Suppressor macrophage treated with lipopolysaccharide for 1 hour (primary cell): Measurements from ENCODE around the gene ZBTB42.
A peak's percentile ranks its signal among the peaks of the same experiment; 100 is the strongest.
"Not testable (repeated sequence)": the region's sequence is repeated elsewhere in the genome, so short reads cannot be mapped to it uniquely, and the experiment has no call there.

Experiments
- DNase-seq, 3 donors: peaks; one replicate each; pipeline ENCODE4 v3.0.0-alpha.2; 2020 to 2022

The ZBTB42 gene

GRCh38 chr14:104816616-104816884 is 15.6 kb downstream of the ZBTB42 start:
- no peak for DNase-seq

GRCh38 chr14:104817930-104818713 is 17.2 kb downstream of the ZBTB42 start:
- peak in 1 of 3 donors; percentile 32 for DNase-seq

DNA sequence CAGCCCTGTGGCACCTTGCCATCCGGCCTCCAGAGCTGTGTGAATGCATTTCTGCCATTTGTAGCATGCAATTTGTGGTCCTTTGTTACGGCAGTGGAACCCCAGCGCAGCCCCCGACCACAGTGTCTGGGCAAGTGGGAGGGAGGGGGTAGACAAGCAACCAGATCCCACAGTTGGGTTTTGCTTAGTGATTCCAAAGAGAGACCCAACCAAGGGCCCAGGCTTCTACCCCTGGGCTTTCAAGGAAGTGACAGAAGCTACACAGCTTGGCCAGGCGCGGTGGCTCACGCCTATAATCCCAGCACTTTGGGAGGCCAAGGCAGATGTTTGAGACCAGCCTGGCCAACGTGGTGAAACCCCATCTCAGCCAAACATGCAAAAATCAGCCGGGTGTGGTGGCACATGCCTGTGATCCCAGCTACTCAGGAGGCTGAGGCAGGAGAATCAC is 17.8 kb downstream of the ZBTB42 start:
- DNase-seq: no peak

- no peak for DNase-seq
Observed at GRCh38 chr14:104819361-104819781, 18.5 kb downstream of the ZBTB42 start.

DNA sequence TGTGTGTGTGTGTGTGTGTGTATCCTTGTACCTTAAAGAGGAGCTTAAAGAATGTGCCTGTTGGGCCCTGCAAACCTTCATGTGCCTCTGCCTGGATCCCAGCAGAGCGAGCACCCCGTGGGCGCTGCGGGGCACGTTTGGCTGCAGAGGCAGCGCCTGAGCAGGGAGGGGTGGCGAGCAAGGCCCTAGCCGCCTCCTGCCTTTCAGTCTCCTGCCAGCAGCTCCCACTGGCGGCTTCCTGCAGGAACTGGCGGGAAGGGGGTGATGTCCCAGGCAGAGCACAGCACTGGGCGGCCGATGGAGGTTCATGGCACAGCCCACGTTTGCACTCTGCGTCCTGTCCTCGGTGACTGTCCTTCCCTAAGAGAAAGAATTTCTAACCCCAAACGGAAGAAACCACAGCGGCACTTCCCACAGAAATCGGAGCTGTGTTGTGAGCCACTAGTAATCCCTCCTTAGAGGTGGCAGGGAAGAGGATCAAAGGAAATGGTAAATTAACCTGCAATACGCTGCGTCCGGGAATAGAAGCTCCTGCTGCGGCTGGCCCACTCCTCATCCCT is 19.8 kb downstream of the ZBTB42 start:
- no peak for DNase-seq

DNA sequence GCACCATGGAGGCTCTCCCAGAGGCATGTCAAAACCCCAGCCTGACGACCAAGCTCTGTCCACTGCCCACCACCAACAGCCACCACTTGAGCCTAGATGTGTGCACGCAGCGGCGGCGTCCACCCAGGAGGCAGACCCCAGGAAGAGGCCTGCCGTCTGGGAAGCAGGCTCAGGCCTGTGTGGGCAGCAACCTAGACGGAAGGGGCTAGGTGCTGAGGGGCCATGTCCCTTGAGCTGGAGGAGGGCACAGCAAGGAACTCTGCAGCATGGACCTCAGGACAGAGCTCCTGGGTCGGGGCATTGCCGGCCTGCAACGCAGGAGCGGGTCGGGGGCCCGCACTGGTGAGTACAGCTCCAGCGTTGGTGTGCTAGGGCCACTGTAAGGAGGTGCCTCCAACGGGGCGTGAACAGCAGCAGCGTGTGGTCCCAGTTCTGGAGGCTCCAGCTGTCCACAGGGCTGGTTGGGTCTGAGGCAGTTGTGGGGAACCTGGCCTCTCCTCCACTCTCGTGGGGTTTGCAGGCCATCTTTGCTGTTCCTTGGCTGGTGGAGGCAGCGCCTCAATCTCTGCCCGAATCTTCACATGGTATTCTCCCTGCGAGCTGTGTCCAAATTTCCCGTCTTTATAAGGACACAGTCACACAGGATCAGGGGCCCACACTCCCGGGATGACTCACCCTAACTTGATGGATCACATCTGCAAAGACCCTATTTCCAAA is 20.5 kb downstream of the ZBTB42 start:
- no peak for DNase-seq

- no peak for DNase-seq
Observed at GRCh38 chr14:104821971-104822608, 21.2 kb downstream of the ZBTB42 start.

DNA sequence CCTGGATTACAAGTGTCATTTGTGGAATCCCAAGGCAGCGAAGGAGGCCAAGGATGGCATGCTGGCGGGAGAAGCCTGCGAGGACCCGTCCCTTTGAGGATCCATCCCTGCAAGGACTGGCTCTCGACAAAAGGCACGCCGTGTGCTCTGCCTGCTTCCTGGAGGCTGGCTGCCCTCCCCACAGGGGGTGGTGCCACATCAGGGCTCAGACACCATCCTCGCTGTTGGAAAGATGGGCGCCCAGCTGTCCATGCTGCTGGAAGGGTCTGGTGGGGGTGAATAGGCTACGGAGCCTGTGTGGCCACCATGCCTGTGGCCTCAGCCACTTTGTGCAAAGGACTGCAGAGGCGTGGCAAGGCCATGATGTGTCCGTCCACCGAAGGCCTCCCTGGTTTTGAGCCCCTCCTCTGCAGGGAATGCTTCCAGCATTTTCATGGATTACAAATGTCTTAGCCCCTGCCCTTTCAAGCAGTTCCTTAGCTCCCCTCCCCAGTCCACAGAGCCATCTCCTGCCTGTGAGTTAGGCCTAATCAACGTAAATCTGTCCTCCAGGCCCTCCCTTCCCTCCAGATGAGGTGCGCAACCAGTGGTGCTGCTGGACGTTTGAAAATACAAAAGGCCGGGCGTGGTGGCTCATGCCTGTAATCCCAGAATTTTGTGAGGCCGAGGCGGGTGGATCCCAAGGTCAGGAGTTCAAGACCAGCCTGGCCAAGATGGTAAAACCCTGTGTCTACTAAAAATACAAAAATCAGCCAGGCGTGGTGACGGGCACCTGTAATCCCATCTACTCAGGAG is 22.1 kb downstream of the ZBTB42 start:
- DNase-seq: no peak

GRCh38 chr14:104824353-104824997 is 23.6 kb downstream of the ZBTB42 start:
- DNase-seq: no peak

- DNase-seq: peak; percentile 88 to 97 (median 96)
Observed at GRCh38 chr14:104826189-104826860, 25.4 kb downstream of the ZBTB42 start.

DNA sequence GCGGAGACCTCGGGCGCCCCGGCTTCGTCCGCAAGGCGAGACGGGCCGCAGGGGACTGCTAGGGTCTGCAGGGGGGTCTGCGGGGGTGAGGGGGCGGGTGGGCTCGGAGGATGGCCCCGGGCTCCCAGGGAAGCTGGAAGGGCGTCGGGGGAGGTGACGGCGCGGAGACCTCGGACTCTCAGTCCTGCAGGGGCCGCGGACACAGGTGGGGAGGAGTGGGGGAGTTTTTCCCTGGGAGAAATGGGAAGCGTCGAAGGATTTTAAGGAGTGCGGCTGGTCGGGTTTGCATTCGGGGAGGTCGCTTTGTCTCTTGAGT is 25.9 kb downstream of the ZBTB42 start:
- no peak for DNase-seq

DNA sequence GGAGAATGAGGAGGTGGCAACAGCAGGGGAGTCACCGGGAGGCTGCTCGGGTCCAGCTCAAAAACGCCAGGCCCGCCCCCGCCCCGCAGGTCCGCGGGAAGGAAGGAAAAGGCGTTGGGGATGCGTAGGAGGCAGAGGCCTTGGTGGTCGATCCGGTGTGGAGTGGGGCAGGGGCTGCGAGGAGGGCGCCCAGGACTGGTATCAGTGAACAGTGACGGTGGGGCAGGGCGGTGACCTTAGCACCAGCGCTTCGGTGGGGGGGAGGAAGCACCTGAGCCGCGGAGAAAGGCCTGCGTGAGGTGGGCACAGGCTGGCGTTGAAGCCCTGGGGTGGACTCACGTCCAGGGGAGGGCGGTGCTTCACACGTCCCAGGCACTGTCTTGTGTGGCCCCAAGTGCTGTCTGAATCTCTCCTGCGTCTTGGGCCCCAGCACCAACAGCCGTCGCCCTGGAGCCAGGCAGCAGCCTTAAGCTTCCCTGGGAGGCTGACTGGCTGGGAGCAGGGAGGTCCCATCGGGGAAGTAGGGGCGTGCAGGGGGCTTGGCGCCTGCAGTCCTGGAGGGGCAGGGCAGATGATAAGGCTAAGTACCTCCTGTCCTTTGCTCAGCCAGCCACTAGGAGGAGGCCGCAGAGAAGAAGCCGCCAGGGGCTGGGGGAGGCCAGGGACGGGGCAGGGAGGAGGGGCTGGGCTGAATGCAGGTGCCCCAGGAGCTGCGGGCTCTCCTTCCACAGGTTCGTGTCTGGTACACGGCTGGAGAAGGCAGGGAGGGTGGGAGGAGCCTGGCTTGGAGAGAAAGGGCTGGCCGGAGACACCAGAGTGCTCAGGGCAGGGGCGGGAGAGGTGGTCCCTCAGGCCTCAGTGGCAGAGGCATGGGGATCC is 26.5 kb downstream of the ZBTB42 start:
- peak; percentile 54 to 71 (median 59) for DNase-seq

- DNase-seq: no peak
Observed at GRCh38 chr14:104830781-104831180, 29.9 kb downstream of the ZBTB42 start.

DNA sequence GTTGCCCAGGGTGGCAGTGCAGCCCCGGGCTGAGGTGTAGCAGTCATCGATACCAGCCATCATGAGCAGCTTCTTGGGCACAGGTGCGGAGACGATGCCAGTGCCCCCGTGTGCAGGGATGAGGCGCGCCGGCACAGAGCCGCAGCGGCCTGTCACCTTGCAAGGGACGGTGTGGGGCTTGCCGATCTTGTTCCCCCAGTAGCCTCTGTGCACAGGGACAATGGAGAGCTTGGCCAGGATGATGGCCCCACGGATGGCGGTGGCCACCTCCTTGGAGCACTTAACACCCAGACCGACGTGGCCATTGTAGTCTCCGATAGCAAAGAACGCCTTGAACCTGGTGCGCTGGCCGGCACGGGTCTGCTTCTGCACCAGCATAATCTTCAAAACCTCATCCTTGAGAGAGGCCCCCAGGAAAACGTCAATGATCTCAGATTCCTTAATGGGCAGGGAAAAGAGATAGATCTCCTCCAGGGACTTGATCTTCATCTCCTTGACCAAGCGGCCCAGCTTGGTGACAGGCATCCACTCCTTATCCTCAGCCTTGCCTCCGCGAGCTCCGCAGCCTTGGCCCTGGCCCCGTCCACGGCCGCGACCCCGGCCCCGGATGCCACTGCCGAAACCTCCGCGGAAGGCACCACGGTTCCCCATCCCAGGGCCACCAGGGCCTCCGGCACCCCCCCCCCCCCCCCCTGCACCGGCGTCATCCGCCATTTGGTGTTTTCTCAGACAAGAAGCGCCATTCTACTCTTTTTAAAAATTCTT is 35.5 kb downstream of the ZBTB42 start:
- not testable (repeated sequence) for DNase-seq

GRCh38 chr14:104841730-104842129 is 40.8 kb downstream of the ZBTB42 start:
- DNase-seq: no peak

GRCh38 chr14:104843006-104843405 is 42.1 kb downstream of the ZBTB42 start:
- DNase-seq: no peak

GRCh38 chr14:104843442-104844305 is 42.8 kb downstream of the ZBTB42 start:
- peak in 1 of 3 donors; percentile 52 for DNase-seq

- DNase-seq: no peak
Observed at GRCh38 chr14:104844306-104845032, 43.6 kb downstream of the ZBTB42 start.
